Measurements from ENCODE around the gene SND1.

SND1 gene

DNA sequence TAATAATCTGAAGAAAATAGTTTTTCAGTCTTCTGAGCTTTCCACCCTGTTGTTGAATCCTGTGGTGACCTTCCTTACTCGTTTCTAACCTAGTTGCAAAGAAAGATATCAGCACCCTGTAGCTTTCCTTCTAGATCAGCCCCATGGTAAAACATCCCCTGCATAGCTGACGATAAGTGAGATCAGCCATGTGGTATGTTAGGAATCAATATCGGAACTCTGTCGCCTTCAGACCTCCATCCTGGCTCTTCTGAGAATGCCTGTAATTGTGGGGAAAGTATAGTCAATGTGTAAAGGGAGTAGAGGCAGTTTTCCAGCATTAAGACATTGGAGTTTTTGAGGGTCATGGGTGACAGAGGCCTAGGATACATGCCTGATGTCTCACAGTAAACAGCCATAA, 227.4 kb downstream of the SND1 start:
- TF ChIP-seq CREB1 (IDR thresholded peaks at IDR 0.05; ENCODE audit: low read depth) (no peak), TEAD4 (IDR thresholded peaks at IDR 0.05) (no peak), CEBPB (IDR thresholded peaks at IDR 0.05) (no peak), ZBTB7A (IDR thresholded peaks at IDR 0.05; ENCODE audit: low read depth) (no peak), YY1 (IDR thresholded peaks at IDR 0.05; ENCODE audit: low read depth) (no peak), EGR1 (IDR thresholded peaks at IDR 0.05) (no peak), TAF1 (IDR thresholded peaks at IDR 0.05; ENCODE audit: low read depth) (no peak), NFIC (IDR thresholded peaks at IDR 0.05) (no peak), TCF12 (IDR thresholded peaks at IDR 0.05; ENCODE audit: low read depth) (no peak), RAD21 (IDR thresholded peaks at IDR 0.05; ENCODE audit: low read depth) (no peak)
- TF ChIP-seq, protein P1, sequence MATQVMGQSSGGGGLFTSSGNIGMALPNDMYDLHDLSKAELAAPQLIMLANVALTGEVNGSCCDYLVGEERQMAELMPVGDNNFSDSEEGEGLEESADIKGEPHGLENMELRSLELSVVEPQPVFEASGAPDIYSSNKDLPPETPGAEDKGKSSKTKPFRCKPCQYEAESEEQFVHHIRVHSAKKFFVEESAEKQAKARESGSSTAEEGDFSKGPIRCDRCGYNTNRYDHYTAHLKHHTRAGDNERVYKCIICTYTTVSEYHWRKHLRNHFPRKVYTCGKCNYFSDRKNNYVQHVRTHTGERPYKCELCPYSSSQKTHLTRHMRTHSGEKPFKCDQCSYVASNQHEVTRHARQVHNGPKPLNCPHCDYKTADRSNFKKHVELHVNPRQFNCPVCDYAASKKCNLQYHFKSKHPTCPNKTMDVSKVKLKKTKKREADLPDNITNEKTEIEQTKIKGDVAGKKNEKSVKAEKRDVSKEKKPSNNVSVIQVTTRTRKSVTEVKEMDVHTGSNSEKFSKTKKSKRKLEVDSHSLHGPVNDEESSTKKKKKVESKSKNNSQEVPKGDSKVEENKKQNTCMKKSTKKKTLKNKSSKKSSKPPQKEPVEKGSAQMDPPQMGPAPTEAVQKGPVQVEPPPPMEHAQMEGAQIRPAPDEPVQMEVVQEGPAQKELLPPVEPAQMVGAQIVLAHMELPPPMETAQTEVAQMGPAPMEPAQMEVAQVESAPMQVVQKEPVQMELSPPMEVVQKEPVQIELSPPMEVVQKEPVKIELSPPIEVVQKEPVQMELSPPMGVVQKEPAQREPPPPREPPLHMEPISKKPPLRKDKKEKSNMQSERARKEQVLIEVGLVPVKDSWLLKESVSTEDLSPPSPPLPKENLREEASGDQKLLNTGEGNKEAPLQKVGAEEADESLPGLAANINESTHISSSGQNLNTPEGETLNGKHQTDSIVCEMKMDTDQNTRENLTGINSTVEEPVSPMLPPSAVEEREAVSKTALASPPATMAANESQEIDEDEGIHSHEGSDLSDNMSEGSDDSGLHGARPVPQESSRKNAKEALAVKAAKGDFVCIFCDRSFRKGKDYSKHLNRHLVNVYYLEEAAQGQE (IDR thresholded peaks at IDR 0.05; ENCODE audit: low read depth): no peak
- TF ChIP-seq, protein P2, sequence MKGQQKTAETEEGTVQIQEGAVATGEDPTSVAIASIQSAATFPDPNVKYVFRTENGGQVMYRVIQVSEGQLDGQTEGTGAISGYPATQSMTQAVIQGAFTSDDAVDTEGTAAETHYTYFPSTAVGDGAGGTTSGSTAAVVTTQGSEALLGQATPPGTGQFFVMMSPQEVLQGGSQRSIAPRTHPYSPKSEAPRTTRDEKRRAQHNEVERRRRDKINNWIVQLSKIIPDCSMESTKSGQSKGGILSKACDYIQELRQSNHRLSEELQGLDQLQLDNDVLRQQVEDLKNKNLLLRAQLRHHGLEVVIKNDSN (IDR thresholded peaks at IDR 0.05): no peak
- TF ChIP-seq, protein P3, sequence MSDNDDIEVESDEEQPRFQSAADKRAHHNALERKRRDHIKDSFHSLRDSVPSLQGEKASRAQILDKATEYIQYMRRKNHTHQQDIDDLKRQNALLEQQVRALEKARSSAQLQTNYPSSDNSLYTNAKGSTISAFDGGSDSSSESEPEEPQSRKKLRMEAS (IDR thresholded peaks at IDR 0.05): no peak

DNA sequence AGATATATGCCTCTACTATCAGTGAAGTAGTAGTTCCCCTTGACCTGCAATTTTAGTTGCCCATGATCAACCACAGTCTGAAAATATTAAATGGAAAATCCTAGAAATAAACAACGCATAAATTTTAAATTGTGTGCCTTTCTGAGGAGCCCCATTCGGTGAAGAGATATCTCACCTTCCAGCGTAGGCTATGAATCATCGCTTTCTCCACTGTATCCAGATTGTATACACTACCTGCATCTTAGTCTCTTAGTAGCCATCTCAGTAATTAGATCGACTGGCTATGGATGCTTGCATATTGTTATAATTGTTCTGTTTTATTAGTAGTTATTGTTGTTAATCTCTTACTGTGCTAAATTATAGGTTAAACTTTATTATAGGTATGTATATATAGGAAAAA, 227.9 kb downstream of the SND1 start:
- no peak for TF ChIP-seq TCF12 (IDR thresholded peaks at IDR 0.05; ENCODE audit: low read depth)
- TF ChIP-seq EGR1 (IDR thresholded peaks at IDR 0.05): no peak
- TF ChIP-seq CEBPB (IDR thresholded peaks at IDR 0.05): no peak
- no peak for TF ChIP-seq TAF1 (IDR thresholded peaks at IDR 0.05; ENCODE audit: low read depth)
- TF ChIP-seq FOXM1 (IDR thresholded peaks at IDR 0.05; ENCODE audit: borderline replicate concordance, low read depth): no peak
- no peak for TF ChIP-seq YY1 (IDR thresholded peaks at IDR 0.05; ENCODE audit: low read depth)

DNA sequence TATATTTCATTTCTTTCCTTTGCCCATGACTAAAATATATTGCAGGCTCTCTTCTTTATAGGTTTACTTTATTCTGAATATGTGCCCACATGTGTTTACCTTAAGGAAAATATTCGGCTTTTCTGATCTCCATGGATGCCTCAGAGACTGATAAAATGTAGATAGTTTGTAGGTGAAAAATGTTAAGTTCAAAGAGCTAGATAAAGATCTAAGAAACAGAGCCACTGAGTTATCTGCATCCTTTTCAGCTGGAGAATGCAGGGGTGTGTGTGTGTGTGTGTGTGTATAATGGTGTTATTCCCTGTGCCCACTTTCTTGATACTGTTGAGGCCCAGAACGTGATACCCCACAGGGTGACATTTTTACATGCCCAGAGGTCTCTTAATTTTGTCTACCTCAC, 228.5 kb downstream of the SND1 start:
- TF ChIP-seq CREB1 (IDR thresholded peaks at IDR 0.05; ENCODE audit: low read depth): no peak
- TF ChIP-seq EGR1 (IDR thresholded peaks at IDR 0.05): no peak
- TF ChIP-seq YY1 (IDR thresholded peaks at IDR 0.05; ENCODE audit: low read depth): no peak
- TF ChIP-seq TCF12 (IDR thresholded peaks at IDR 0.05; ENCODE audit: low read depth): no peak
- no peak for TF ChIP-seq ZBTB7A (IDR thresholded peaks at IDR 0.05; ENCODE audit: low read depth)
- TF ChIP-seq, protein P3 (IDR thresholded peaks at IDR 0.05): no peak
- no peak for TF ChIP-seq CEBPB (IDR thresholded peaks at IDR 0.05)
- TF ChIP-seq EP300 (IDR thresholded peaks at IDR 0.05; ENCODE audit: borderline replicate concordance): no peak
- TF ChIP-seq TEAD4 (IDR thresholded peaks at IDR 0.05): no peak
- no peak for TF ChIP-seq TAF1 (IDR thresholded peaks at IDR 0.05; ENCODE audit: low read depth)
- no peak for TF ChIP-seq RAD21 (IDR thresholded peaks at IDR 0.05; ENCODE audit: low read depth)
- no peak for TF ChIP-seq FOXM1 (IDR thresholded peaks at IDR 0.05; ENCODE audit: borderline replicate concordance, low read depth)
- TF ChIP-seq, protein P2 (IDR thresholded peaks at IDR 0.05): no peak
- TF ChIP-seq NFIC (IDR thresholded peaks at IDR 0.05): no peak
- TF ChIP-seq, protein P1 (IDR thresholded peaks at IDR 0.05; ENCODE audit: low read depth): no peak

DNA sequence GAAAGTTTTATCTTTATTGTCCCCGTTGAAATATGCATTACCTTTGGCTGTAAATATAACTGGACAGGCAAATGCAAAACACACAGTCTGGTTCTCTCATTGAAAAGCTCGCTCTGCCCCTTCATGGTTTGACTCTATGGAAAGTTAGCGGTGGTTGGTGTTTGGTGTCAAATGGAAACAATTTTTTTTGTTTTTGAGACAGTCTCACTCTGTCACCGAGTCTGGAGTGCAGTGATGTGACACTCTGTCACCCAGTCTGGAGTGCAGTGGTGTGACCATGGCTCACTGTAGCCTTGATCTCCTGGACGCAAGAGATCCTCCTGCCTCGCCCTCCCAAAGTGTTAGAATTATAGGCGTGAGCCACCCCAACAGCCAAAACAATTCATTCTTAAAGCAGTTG, 229.6 kb downstream of the SND1 start:
- no peak for TF ChIP-seq NFIC (IDR thresholded peaks at IDR 0.05)
- no peak for TF ChIP-seq CREB1 (IDR thresholded peaks at IDR 0.05; ENCODE audit: low read depth)
- no peak for TF ChIP-seq RAD21 (IDR thresholded peaks at IDR 0.05; ENCODE audit: low read depth)
- TF ChIP-seq YY1 (IDR thresholded peaks at IDR 0.05; ENCODE audit: low read depth): no peak

DNA sequence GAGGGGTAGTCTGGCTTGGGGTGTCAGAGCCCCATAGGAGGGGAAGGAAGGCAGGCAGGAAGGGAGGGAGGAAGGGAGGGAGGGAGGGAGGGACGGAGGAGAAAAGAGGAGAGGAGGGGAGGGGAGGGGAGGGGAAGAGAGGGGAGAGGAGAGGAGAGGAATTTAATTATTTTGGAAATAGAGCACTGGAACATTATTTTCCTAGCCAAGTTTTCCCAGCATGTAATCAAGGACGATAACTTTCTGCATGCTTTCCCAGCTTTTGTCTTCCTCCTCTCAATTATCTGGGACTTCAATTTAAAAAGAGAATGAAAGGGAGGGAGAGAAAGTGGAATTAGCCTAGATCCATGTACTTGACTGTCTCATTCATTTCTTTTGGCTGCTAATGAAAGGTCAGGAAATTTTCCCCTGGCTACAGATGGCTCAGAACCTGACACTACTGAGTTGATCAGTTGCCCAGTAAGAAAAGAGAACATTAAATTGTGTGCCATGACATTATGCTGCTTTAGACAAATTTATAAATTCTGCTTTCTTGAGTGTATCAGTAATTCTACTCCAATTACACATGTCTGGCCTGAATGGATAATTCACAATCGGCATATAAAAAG, 230.4 kb downstream of the SND1 start:
- TF ChIP-seq TCF12 (IDR thresholded peaks at IDR 0.05; ENCODE audit: low read depth): no peak
- no peak for TF ChIP-seq CREB1 (IDR thresholded peaks at IDR 0.05; ENCODE audit: low read depth)
- no peak for TF ChIP-seq NFIC (IDR thresholded peaks at IDR 0.05)
- TF ChIP-seq TAF1 (IDR thresholded peaks at IDR 0.05; ENCODE audit: low read depth): no peak
- TF ChIP-seq, protein P3 (IDR thresholded peaks at IDR 0.05): no peak
- TF ChIP-seq, protein P1 (IDR thresholded peaks at IDR 0.05; ENCODE audit: low read depth): no peak
- no peak for TF ChIP-seq CEBPB (IDR thresholded peaks at IDR 0.05)
- TF ChIP-seq EGR1 (IDR thresholded peaks at IDR 0.05): no peak
- TF ChIP-seq TEAD4 (IDR thresholded peaks at IDR 0.05): no peak
- no peak for TF ChIP-seq YY1 (IDR thresholded peaks at IDR 0.05; ENCODE audit: low read depth)
- TF ChIP-seq, protein P2 (IDR thresholded peaks at IDR 0.05): no peak
- no peak for TF ChIP-seq EP300 (IDR thresholded peaks at IDR 0.05; ENCODE audit: borderline replicate concordance)
- no peak for TF ChIP-seq ZBTB7A (IDR thresholded peaks at IDR 0.05; ENCODE audit: low read depth)
- no peak for TF ChIP-seq RAD21 (IDR thresholded peaks at IDR 0.05; ENCODE audit: low read depth)
- no peak for TF ChIP-seq FOXM1 (IDR thresholded peaks at IDR 0.05; ENCODE audit: borderline replicate concordance, low read depth)

All from Ishikawa (cell line).